ENCODE measurements around the gene ST7.
"Not testable (repeated sequence)": the region's sequence is repeated elsewhere in the genome, so short reads cannot be mapped to it uniquely, and the experiment has no call there.

The ST7 gene

DNA sequence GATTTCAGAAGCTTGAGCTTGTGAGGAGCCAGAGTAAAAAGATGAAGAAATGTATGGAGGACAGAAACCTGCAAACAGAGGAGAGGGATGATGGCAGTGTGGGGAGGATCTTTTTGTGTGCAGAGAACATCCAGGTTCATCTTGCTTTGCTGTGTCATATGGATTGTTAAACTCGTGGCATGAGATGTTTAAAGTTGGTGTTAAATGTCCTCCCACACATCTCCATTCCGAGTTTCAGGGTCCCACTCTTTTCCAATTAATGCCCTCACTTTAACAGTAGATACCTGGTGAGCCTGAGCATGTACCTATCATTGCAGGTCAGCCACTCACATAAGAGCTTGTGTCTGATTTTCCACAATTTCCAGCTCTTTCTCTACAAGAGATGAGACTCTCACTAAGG is 147.7 kb downstream of the ST7 start:
- DNase-seq = no peak

DNA sequence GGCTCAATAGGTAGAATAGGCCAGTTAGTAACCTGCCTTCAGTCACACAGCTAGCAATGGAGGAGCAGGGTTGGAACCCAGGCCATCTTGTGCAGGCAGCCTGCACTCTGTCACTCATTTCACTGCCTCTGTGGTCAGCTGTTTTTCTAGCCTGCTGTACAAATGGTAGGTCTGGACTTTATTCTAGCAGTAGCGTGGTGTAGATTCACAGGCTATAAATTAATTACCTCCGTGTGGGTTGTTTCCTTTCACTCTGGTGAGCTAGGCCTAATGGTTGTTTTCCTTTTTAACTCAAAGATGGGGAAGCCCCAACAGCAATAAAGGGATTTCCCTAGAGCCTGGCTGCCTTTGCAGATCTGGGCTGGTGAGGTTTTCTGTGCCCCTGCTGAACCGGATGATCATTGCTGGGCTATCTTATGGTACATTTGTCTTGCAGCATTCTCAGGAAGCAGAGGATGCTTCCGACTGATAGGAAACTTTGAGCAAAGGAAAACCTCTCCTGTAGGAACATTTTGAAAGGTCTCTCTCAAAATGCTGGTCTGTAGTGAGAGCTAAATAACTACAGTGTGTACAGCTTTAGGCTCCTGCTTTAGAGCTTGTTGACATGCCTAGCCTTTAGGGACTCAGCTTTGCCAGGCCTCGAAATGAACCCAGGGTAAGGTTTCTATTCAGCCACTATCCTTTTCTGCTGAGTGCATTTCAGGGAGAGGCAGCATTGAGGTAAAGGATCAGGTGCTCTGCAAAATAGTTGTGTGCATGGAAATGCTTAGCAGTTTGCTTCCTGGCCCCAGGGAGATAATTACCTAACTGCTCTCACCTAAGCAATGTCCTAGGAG is 157.4 kb downstream of the ST7 start:
- DNase-seq = peak in 1 of 2 donors; percentile 13

DNA sequence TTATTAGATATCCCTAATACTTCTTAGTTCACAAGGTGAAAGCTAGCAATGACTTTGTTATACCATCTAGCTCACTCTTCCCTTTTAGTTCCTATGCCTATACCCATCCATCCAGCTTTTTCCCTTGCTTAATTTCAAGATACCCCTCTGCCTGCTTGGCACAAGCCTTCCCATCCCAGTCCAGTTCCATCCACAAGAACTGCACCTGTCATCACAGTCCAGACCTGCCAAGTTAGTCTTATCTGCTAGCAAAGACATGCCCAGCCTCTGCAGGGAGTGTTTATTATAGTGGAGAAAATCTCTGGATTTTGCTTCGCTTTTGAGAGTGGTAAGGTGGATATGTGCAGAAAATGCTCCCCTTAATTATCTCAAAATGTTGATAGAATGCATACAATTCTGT is 158.2 kb downstream of the ST7 start:
- DNase-seq = no peak

DNA sequence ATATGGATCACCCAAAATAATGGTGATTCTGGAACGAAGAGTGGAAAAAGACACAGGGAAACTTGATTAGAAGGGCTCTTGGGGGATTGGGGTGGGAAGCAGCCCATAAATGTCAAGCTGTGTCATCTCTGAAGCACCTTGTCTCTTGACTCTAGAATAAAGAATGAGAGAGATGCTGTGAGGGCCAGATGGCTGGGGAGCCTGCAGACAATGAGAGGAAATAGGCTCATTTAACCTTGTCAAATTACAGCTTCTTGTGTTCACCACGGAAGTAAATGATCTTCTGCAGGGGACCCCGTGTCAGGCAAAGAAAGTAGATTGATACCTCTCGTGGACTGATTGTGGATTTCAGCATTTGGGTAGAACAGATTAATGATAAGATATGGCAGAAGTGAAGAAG is 159.3 kb downstream of the ST7 start:
- DNase-seq = no peak

DNA sequence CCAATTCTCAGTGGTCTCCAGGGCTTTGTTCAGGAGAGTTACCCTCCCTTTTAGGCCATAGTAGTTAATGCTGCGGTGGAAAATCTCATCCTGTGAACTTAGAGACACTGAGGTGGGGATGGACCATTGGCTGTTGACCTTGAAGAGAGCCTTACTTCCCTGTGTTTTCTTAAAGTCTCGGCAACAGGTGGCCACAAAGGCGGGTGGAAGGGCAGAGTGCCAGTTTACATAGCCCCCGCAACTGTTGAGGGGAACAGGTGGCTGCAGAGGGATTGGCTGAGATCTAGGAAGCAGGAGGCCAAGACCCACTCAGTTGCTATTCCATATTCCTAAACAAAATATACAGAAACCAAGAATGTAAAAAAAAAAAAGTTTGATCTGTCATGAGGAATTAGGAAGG is 160.6 kb downstream of the ST7 start:
- no peak for DNase-seq

DNA sequence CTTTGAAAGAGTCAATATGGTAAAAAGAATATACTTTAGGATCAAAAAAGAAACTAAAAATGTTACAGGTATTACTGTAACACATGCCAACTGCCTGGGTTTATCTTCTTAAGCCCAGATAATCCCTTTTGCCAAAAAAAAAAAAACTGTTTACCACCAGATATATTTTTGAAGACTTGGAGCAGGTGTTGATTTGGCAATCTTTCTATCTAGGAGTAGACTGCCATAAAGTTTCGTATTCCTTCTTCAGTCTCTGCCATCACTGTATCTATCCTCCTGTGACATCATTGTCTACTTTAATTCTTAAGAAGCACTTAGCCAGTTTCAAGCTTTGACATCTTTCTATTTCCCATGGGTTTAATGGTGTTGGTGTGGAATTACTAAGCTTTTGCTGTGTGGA is 161.0 kb downstream of the ST7 start:
- no peak for DNase-seq

DNA sequence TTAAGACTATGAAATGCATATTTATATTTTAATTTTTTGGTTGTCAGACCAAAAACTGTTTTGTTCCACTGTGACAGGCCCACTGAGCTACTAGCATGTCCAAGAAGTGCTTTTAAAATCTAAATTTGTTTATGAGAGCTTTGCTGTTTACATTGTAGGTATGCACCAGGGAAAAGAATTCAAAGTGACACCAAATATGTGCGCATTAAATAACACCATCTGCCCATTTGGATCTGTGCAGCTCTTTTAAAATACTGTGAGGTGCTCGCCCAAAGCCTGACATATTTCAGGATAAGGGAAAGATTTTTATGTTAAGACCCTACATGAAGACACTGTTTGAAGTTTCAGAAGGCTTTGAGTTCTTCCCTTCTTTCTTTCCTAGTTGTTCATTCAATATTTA is 162.9 kb downstream of the ST7 start:
- no peak for DNase-seq

DNA sequence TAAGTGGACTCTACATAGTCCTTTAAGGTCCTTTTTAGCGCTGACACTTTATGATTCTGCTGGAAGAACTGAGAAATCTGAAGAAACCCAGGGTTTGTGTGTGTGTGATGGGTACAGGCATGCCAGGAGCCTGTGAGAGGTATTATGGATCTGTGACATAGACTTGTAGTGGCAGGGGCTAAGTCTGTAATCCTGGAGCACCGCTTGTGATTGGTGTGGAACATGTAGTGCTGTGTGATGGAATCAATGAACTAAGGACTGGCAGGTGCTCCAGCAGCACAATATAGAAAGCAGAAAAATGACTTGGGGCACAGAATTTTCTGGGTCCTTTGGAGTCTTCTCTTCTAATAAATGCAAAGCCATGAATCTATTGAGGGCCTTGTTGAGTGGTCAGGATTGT is 163.9 kb downstream of the ST7 start:
- no peak for DNase-seq

DNA sequence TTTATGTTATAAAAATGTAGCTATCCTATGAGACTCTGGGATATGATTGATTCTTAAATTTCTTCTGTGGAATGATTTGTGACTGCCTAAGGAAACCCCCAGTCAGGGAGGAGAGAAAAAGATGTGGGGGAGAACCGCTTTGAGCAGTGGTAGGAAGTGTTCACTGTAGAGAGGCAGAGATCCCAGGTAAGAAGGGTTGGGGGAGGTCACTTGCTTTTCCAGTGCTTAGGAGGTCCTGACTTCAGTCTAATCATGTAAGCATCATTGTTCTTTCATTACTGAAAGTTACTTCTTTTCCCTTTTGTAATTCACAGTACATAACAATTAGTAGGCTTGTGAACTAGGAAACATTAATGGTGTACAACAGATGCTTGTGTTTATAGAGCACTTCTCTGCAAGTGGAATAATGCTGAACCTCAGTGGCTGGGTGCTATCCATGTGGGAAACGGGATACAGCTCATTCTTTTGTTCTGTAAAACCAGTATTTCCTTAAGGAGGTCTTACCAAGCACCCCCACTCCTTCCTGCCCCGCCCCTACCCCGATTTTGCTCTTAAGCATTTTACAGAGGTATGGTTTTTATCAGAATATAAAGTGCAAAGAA is 165.4 kb downstream of the ST7 start:
- DNase-seq = no peak

DNA sequence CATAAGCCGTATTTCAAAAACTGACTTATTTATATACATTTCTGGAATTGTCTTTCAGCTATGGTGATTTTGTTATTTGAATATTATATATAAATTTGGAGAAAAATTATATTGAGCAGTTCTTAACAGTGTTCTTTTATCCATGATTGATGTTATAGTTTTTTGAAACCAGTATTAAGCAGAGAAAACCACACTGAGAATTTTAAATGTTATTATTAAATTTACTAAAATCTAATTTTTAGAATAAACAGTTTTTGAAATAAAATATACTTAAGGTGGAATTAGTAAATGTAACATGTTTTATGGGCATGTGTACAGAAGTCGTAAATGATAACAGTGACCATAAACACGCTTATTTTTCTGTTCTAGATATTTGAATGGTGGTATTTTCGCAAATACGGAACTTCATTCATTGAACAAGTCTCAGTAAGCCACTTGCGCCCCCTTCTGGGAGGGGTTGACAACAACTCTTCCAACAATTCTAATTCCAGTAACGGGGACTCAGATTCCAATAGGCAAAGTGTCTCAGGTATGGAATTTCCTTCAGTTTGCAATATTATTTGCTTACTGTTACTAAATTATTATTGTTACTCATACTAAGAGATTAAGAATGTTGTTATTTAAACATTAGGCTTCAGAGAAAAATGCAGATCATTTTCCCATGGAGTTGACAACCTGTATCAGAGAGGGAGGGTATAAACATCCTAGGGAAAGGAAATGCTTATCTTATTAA is 166.1 kb downstream of the ST7 start:
- DNase-seq = peak; percentile 79 to 87

DNA sequence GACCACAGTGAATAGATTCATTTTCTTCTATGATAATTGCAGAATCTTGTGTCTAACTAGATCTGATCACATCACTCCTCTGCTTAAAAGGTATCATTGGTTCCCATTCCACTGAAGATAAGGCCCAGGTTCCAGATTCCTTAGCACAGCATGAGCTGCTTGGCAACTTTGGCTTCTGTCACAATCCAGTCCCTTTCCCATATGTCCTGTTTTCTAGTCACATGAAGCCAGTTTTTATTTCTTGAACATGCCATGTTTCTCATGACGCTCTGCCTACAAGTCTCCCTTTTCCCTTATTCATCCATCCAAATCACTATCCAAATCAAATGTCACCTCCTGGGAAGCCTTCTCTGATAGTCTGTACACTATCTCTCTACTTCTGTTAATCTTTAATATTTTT is 167.0 kb downstream of the ST7 start:
- not testable (repeated sequence) for DNase-seq

DNA sequence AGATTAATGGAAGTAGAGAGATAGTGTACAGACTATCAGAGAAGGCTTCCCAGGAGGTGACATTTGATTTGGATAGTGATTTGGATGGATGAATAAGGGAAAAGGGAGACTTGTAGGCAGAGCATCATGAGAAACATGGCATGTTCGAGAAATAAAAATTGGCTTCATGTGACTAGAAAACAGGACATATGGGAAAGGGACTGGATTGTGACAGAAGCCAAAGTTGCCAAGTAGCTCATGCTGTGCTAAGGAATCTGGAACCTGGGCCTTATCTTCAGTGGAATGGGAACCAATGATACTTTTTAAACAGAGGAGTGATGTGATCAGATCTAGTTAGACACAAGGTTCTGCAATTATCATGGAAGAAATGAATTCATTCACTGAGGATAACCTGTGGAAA is 168.7 kb downstream of the ST7 start:
- DNase-seq = not testable (repeated sequence)

DNA sequence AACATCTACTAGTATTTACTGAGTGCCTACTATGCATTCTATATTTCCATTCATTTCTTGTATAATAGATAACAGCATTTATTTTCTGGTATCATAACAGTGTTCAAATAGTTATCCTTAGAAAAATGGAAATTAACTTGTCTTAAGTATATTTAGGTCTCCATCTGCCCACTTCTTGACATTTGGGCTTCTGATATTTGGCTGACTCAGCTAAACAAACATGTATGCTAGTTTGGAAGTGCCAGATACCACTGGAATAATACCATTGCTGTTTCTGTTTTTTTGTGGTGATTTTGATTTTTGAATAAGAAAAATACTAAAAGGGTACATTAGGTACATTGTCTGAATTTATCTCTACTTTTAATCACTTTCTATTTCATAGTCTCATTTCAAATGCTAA is 169.2 kb downstream of the ST7 start:
- no peak for DNase-seq

DNA sequence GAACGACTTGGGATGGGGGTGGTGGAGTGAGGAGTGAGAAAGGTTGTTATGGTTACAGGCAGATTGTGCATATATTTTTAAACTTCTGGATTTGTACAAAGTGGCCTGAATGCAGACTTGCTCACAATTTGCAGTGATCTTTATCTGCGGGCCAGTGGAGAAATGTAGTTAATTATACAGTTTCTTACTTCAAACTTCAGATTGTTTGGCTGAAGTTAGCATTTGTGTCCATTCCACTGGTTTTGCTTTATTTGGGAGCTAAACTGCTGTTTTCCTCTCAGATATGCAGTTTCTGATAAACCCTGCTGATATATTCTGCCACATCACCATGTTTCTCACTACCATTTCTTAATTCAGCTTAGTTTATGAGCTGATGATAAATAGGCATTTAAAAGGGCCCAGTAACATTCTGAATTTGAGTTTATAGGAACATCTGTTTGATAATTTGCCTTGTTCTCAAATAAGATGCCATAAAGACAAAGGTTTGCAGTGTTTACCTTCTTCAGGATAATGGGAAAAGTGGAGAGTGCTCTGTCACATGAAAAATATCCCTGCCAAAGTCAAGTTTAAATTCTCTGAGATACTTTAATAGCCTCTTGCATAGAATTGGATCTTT is 170.1 kb downstream of the ST7 start:
- no peak for DNase-seq

DNA sequence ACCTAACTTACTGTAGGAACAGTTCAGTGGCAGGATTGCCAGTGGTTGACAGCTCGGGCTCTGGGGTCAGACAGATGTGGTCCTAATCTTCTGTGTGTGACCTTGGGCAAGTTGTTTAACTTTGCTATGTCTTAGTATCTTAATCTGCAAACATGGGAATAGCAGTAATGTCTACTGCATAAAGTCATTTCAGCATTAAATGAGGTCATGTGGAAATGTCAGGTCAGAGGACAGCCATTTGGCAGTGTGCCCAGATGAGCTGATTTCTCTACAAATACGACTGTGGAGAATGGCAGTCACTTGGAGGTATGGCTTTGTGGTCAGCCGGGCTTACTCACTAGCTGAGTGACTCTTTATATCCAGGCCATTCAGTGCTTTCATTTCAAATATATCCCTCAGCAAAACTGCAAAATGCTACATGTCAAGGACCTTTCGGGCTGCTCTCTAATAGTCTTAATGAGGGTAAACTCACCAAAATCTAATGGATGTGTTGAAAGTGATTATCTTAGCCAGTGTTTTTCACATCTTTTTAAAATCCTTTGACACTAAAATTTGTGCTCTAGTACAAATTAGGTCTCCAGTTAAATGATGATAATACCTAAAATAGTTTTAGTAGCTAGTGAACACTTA is 171.4 kb downstream of the ST7 start:
- DNase-seq = peak; percentile 94 to 95

DNA sequence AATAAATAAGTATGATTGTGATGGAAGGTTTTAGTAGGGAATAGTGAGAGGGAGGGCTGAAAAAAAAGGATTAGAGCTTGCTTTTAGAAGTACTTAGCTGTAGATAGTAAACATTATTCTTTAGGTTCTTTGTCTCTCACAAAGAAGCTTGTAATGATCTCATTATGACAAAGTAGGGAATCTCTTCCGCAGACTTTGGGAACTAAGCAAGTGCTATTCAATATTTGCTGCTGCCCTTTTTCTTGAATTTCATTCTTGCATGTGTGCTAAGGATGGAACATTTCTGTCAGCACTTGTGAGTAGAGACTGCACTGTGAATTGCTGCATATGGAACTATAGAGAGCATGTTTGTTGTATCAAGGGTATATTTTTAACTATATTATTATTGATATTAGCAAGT is 173.4 kb downstream of the ST7 start:
- no peak for DNase-seq

DNA sequence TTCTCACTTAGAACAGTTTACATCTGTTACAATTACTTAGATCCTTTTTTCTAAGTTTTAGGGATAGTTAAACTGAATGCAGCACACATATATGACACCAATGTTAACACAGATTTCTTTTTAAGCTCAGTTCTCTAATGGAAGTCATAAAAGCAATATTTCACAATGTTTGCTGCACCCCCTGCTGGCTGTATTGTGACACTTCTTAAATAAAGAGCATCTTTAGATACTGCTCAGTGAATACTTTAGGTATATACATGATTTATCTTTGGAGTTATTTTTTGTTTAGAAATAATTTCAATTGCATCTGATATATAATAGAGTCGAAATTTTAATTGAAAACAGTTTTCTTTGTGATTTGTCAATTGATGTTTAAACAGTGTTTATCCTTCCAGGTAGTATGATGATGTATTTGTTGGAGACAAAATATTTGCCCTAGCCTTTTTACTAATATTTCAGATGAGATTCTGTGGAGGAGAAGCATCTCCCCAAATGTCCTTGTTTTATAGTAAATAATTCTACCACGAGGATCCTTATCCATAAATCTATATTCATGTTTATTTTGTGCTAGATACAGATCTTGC is 174.4 kb downstream of the ST7 start:
- peak; percentile 68 to 85 for DNase-seq

DNA sequence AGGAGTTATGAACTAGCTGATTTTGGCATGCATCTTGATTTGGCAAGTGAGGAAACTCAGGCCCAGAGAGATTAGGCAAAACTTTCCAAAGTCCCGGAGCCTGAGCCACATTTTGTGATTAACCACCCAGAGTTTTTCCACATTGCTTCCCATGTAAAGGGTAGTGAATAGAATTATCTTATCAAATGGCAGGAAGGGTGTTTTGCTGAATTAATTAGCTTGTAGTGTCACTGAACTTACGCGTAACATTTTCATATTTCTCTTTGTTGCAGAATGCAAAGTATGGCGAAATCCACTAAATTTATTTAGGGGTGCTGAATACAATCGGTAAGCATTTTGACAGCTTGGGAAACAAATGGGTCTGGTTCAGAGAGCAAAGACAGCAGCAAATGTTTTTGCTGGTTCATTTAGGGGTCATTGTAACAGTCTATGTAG is 176.2 kb downstream of the ST7 start:
- no peak for DNase-seq

DNA sequence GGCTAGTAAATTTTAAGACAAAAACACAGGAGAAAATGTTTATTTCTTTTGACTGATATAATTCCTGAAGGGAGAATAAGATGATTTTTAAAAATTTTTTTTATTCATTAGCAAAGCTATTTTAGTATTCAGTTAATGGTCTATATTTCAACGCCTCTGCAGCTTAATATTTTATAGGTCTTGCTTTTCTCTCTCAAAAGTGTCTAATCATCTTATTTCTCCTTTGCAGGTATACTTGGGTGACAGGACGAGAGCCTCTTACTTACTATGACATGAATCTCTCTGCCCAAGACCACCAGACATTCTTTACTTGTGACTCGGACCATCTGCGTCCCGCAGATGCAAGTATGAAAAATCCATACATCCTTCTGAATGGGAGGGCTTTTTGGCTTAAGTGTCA is 177.0 kb downstream of the ST7 start:
- DNase-seq = no peak

DNA sequence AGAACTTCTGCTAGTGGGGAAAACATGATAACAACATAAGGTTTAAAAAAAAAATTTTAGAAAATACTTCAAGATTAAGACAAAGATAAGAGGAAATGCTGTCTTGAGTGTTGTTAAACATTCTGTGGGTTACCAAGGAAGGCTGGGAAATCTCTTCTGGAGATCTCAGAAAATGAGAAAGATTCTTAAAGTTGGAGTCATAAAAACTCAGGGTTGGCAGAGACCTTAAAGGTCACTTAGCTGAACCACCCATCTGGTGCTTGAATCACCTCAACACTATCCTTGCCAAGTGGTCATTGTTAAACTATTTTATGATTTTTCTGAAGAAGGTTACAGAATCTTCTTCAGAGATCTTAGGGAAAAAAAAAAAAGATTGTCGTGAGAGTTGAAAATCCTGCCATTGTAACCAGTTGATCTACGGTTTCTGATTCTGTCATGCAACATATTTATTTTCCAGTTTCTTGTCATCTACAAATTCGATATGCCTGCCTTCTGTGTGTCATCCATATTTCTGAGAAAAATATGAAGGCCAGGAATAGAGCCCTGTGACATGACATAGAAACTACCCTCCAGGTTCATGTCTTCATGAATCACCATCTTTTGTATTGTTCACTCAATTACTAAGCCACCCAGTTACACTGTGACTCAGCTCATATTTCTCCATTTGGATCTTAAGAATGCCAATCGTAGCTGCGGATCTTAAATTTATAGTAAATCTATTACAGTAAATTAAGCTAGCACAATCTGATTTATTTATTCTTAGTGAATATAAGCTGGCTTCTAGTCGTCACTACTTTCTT is 179.2 kb downstream of the ST7 start:
- no peak for DNase-seq

DNA sequence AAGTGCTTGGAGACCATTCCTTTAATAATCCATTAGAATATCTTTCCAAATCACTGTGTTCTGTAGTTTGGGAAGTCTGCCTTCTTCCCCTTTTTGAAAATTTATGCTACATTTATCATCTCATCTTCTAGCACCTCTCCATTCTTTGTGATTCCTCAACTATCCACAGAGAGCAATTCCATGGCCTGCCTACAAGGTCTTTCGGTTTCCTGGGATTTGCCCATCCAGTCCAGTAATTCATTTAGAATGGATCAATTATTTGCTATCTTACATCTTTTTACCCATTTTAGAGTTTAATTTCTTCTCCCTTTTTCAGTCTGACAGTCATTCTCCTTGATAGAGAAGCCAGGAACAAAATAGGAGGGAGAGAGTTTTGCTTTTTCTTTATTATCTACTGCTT is 179.8 kb downstream of the ST7 start:
- DNase-seq = no peak

DNA sequence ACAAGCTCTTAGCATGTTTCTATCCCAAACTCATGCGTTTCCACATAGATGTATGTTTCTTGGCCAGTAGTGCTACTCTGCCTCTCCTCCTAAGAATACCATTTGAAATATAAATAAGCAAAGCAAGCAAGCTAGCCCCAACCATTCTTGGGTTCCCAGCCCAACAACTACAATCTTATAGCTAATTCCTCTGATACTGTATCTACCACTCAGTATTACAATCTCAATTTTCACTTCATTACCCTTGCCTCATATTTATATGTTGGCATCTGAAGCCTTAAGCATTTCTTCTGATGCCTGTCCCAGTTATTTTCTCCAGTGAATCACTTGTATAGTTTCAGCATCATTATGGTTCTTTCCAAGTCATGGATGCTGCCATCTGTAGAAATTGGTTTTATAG is 181.1 kb downstream of the ST7 start:
- DNase-seq = no peak
